ENCODE measurements around the gene PDGFRA.

DNA sequence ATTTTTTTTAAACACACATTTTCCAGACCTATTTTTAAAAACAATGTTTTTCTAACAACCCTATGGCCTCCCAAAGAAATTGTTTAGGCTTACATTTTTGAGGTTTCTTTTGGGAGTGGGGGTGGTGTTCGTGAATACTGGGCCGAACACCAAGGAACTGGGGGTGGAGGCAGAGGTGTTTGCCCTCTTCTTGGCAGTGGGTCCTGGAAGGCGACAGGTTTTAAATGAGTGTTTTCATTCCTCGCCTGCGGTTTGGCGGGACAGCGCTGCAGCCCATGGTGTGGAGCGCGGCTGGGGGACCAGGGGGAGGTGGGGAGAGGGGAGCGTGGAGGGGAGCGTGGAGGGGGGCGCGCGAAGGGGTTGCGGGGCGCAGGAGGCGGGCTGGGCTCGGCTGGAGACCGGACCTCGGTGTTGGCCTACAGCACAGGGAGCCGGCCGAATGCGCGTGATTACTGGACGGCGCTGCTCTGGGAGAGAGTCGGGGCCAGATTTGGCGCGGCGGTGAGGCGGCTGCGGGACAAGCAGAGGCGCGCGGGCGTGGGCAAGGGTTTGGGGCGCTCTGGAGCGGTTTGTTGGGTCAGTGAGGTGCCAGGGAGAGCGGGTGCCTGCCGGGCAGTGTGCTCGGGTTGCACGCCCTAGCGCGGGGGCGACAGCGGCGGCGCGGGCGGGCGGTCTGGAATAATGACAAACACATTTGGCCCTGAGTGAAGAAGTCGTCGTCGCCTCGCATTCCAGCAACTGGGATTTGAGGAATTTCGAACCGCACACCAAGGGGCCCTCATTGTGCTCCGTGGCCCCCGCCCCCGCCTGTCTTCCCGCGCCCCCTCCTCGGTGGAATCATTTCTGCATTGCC lies 764 bp downstream of the PDGFRA start:
- TF ChIP-seq CTCF (IDR thresholded peaks at IDR 0.05) (no peak), POLR2AphosphoS5 (IDR thresholded peaks at IDR 0.05) (no peak)

All from transverse colon (tissue), 4 donors.